Hepatocyte (in vitro differentiated cells): ENCODE measurements around the gene ENPP6. TPM values are rescaled to one million over a fixed set of nuclear protein-coding genes. Genes with fewer than 3 reads are reported as not detected.
"Not testable (repeated sequence)": the region's sequence is repeated elsewhere in the genome, so short reads cannot be mapped to it uniquely, and the experiment has no call there.

Experiments
- DNase-seq: peaks from one replicate; pipeline ENCODE4 v3.0.0-alpha.2; 2016; ENCODE audit warnings: low spot score
- H2AFZ ChIP-seq: fragments of 200-600 bp; sonication (generic); 2 replicates; pipeline ENCODE4 v1.6.0; 2016; ENCODE audit warnings: antibody characterized with exemption, mild to moderate bottlenecking
- H3K27ac ChIP-seq: fragments of 200-600 bp; sonication (generic); 2 replicates; pipeline ENCODE4 v1.5.1; 2016; ENCODE audit warnings: mild to moderate bottlenecking
- H3K27me3 ChIP-seq: fragments of 200-600 bp; sonication (generic); 2 replicates; pipeline ENCODE4 v1.6.1; 2016
- H3K36me3 ChIP-seq: fragments of 200-600 bp; sonication (generic); replicated peaks from 2 replicates; pipeline ENCODE4 v1.5.1; 2016; ENCODE audit warnings: low read depth; ENCODE audit not compliant: insufficient read depth
- H3K4me1 ChIP-seq: fragments of 200-600 bp; sonication (generic); 2 replicates; pipeline ENCODE4 v1.5.1; 2016; ENCODE audit warnings: mild to moderate bottlenecking, moderate library complexity; ENCODE audit not compliant: insufficient read depth
- H3K4me2 ChIP-seq: fragments of 200-600 bp; sonication (generic); 2 replicates; pipeline ENCODE4 v1.6.0; 2016
- H3K4me3 ChIP-seq: fragments of 200-600 bp; sonication (generic); 2 replicates; pipeline ENCODE4 v1.5.1; 2016; ENCODE audit warnings: mild to moderate bottlenecking
- H3K79me2 ChIP-seq: fragments of 200-600 bp; sonication (generic); 2 replicates; pipeline ENCODE4 v1.6.0; 2017; ENCODE audit warnings: mild to moderate bottlenecking
- H3K9me2 ChIP-seq: fragments of 200-600 bp; sonication (generic); replicated peaks from 2 replicates; pipeline ENCODE4 v1.6.0; 2017; ENCODE audit warnings: mild to moderate bottlenecking; ENCODE audit not compliant: insufficient read depth
- H3K9me3 ChIP-seq: fragments of 200-600 bp; sonication (generic); 2 replicates; pipeline ENCODE4 v1.5.1; 2016; ENCODE audit warnings: low read depth, mild to moderate bottlenecking
- H4K20me1 ChIP-seq: fragments of 200-600 bp; sonication (generic); 2 replicates; pipeline ENCODE4 v1.6.0; 2016; ENCODE audit warnings: mild to moderate bottlenecking; ENCODE audit not compliant: insufficient read depth, poor library complexity, severe bottlenecking
- EZH2 ChIP-seq: fragments of 200-600 bp; sonication (generic); IDR thresholded peaks from 2 replicates; pipeline ENCODE4 v1.6.1; 2016; ENCODE audit warnings: antibody characterized with exemption, mild to moderate bottlenecking, borderline replicate concordance
- EZH2phosphoT487 ChIP-seq: fragments of 200-600 bp; sonication (generic); IDR thresholded peaks from one replicate; pipeline ENCODE4 v1.6.1; 2018; ENCODE audit warnings: antibody characterized with exemption, mild to moderate bottlenecking, low read depth, moderate library complexity; ENCODE audit not compliant: unreplicated experiment, severe bottlenecking
- WGBS: methylation state at CpG from one replicate; pipeline ENCODE4 v1.1.6; 2016; ENCODE audit warnings: low lambda C conversion rate; ENCODE audit errors: missing lambda C conversion rate; 5-methylcytosine and 5-hydroxymethylcytosine counted together
- polyA plus RNA-seq: library from polyadenylated mRNA; unstranded; fragments of >200 nt; fragmentation: Nextera tagmentation; extraction: Ambion mirVana; gene quantifications from 2 replicates; pipeline ENCODE4 v1.2.1, GENCODE V29; 2016
- total RNA-seq: library from RNA; depleted of rRNA; stranded (reverse); fragments of >200 nt; gene quantifications from 2 replicates; pipeline ENCODE4 v1.2.3, GENCODE V29; 2014
- TF ChIP-seq, protein P1 (sequence below): fragments of 200-600 bp; sonication (generic); IDR thresholded peaks from 2 replicates; pipeline ENCODE4 v1.5.1; 2016; ENCODE audit warnings: antibody characterized with exemption, mild to moderate bottlenecking; ENCODE audit not compliant: poor library complexity

Gene ENPP6
- total and polyA plus RNA-seq, 2 experiments from 2014 or later, result 0.03 TPM; not detected in 1

DNA sequence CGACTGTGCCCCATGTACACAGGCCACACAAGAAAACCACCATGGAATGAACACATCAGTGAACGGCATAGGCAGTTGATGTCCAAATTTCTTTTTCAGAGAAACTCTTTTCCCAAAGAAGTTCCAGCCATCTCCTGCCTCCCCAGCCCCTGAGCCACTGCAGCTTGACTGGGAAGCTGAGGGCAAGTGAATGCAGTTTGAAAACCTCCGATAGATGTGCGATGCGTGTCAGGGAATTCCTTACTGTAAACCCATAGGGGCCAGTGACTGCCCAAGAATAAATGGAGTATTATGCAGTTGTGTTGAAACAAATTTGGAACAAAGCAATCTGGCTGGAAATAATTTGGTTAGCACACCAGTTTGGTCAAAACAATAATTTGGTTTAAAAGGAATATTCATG, 72.1 kb downstream of the ENPP6 start:
- Histone ChIP-seq H3K9me3 (no peaks in the 10 kb centered on the region), H2AFZ (no peak overlapping the region), H3K9me2 (no peaks in the 10 kb centered on the region), H3K4me1 (peaks cover 24% of the 10 kb centered on the region), H3K27ac (no peak overlapping the region), H3K4me3 (no peak overlapping the region), H3K36me3 (no peaks in the 10 kb centered on the region), H3K79me2 (no peaks in the 10 kb centered on the region), H3K27me3 (no peaks in the 10 kb centered on the region), H4K20me1 (no peaks in the 10 kb centered on the region), H3K4me2 (no peak overlapping the region)
- no peak for TF ChIP-seq EZH2
- TF ChIP-seq EZH2phosphoT487, result no peak
- TF ChIP-seq, protein P1, sequence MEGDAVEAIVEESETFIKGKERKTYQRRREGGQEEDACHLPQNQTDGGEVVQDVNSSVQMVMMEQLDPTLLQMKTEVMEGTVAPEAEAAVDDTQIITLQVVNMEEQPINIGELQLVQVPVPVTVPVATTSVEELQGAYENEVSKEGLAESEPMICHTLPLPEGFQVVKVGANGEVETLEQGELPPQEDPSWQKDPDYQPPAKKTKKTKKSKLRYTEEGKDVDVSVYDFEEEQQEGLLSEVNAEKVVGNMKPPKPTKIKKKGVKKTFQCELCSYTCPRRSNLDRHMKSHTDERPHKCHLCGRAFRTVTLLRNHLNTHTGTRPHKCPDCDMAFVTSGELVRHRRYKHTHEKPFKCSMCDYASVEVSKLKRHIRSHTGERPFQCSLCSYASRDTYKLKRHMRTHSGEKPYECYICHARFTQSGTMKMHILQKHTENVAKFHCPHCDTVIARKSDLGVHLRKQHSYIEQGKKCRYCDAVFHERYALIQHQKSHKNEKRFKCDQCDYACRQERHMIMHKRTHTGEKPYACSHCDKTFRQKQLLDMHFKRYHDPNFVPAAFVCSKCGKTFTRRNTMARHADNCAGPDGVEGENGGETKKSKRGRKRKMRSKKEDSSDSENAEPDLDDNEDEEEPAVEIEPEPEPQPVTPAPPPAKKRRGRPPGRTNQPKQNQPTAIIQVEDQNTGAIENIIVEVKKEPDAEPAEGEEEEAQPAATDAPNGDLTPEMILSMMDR, result no peak
- WGBS, result 97% methylated on average over 5 of the region's 5 CpGs
- no peak for DNase-seq

DNA sequence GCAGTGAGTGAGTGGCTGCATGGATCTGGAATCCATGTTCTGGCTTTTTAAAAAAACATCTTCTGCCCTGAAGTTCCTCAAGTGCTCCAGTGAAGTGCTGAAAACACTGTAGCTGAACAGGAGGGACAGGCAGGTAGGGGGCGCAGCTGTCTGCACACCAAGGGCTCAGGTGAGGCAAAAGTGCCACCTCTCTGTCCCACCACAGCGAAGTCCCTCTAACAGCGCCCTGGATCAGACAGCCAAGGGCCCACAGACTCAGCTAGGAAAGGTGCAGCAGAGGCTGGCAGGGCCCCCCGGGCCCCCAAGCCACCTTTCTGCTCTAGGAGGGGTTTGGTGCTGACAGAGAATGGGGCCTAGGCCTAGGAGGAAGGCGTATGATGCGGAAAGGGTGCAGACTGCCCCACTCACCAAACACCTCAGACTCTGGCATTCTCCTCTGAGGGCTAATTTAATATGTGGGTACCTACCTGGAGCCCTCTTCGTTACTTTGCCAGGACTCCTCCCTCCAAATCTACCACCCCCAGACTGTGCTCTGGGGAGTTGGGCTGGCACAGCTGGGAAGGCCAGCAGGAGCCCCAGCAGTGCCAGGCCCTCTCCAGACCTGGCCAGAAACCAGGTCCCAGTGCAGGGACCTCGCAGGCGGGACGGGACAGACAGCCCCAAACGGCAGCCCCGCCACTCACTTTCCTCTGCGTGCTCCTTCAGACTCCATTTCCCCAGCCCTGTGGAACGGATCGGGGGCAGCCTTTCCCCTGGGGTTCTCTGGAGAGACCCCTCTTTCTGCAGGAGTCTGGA, 73.7 kb downstream of the ENPP6 start:
- Histone ChIP-seq H3K9me3 (no peaks in the 10 kb centered on the region), H4K20me1 (no peaks in the 10 kb centered on the region), H3K27me3 (no peaks in the 10 kb centered on the region), H3K79me2 (no peaks in the 10 kb centered on the region), H3K36me3 (no peaks in the 10 kb centered on the region), H3K4me3 (no peak overlapping the region), H3K9me2 (no peaks in the 10 kb centered on the region), H3K27ac (no peak overlapping the region), H3K4me2 (no peak overlapping the region), H2AFZ (no peak overlapping the region), H3K4me1 (peaks cover 9% of the 10 kb centered on the region)
- TF ChIP-seq EZH2phosphoT487, result no peak
- TF ChIP-seq, protein P1, result no peak
- no peak for TF ChIP-seq EZH2
- no peak for DNase-seq
- WGBS, result 87% methylated on average over 15 of the region's 15 CpGs

DNA sequence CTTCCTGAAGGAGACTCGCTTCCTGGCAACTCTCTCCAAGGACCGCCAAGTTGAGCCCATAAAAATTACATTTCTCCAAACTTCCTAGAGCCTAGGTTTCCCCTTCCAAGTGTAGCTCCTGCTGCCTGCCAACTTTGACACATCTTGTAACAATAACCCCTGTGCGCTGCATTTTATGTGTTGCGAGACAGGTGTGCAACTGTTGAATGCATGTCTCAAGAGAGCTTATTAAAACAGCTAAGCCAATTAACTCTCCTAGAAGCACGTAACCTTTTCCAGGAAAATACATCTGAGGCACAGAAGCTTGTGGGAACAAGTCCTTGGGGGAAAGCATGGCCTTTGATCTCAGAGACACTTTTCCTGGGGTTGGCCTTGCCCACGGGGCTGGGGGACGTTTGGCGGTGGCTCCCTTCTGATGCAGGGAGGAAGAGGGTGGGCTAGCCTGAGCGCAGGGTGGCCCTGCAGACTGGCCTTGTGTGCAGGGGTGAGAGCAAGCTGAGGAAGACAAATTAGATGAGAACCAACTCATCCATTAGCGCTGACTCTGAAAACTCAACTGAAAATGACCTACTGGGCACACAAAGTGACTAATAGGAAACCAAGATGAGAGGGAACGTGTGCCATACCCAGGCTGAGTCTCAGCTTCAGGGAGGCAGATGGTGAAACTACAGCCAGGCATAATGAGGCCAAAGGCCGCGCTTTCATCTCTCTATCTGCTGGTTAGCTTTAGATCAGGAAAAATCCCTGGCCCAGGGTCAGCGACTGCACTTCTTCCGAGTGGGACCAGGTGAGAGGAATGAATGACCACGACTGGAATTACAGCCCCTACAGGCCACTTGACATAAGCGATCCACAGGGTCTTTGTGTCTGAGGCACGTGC, 75.3 kb downstream of the ENPP6 start:
- 85% methylated on average over 18 of the region's 18 CpGs for WGBS
- Histone ChIP-seq H3K4me2 (no peak overlapping the region), H3K27me3 (no peaks in the 10 kb centered on the region), H3K27ac (no peak overlapping the region), H3K4me3 (no peak overlapping the region), H3K9me3 (no peaks in the 10 kb centered on the region), H4K20me1 (no peaks in the 10 kb centered on the region), H3K9me2 (no peaks in the 10 kb centered on the region), H3K4me1 (no peaks in the 10 kb centered on the region), H2AFZ (no peak overlapping the region), H3K36me3 (no peaks in the 10 kb centered on the region), H3K79me2 (no peaks in the 10 kb centered on the region)
- DNase-seq, result no peak
- no peak for TF ChIP-seq EZH2phosphoT487
- TF ChIP-seq, protein P1, result no peak
- no peak for TF ChIP-seq EZH2

DNA sequence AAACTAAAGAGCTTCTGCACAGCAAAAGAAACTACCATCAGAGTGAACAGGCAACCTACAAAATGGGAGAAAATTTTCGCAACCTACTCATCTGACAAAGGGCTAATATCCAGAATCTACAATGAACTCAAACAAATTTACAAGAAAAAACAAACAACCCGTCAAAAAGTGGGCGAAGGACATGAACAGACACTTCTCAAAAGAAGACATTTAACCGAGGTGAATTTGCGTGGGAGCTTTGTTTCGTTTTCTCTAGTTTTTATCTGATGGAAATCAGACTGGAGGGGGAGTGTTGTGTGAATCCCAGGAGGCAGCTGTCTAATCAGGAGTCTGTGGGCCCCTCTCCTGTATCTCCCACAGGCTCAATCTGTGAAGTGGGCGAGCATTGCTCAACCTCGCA, 76.8 kb downstream of the ENPP6 start:
- H2AFZ ChIP-seq, H3K9me2 ChIP-seq, H3K36me3 ChIP-seq, H3K27me3 ChIP-seq, H4K20me1 ChIP-seq, H3K4me3 ChIP-seq, DNase-seq, H3K27ac ChIP-seq, H3K4me1 ChIP-seq, H3K9me3 ChIP-seq, H3K79me2 ChIP-seq, H3K4me2 ChIP-seq: not testable (repeated sequence)
- 85% methylated on average over 7 of the region's 8 CpGs for WGBS
